OCI-LY3 (cell line): ENCODE results near the gene GRM4.

ENCODE experiments used
- H2AFZ ChIP-seq: fragments of 200-600, 300-600 bp; shearing (Covaris generic); 2 replicates; pipeline ENCODE4 v1.6.0; 2014; ENCODE audit warnings: antibody characterized with exemption, low read depth, low read length
- H3K27ac ChIP-seq: fragments of 200-600, 300-600 bp; sonication (generic); 2 replicates; pipeline ENCODE4 v1.5.1; 2014; ENCODE audit warnings: mild to moderate bottlenecking, low read length, moderate library complexity, mixed read lengths
- H3K27me3 ChIP-seq: fragments of 200-600, 300-600 bp; sonication (generic); 2 replicates; pipeline ENCODE4 v1.6.1; 2014; ENCODE audit warnings: low read depth, low read length, mixed read lengths
- H3K36me3 ChIP-seq: fragments of 200-600, 300-600 bp; sonication (generic); replicated peaks from 2 replicates; pipeline ENCODE3; 2014; ENCODE audit warnings: low read depth, low read length, mixed read lengths
- H3K4me1 ChIP-seq: fragments of 300-600, 200-600 bp; sonication (generic); 2 replicates; pipeline ENCODE4 v1.6.1; 2014; ENCODE audit warnings: low read length, mixed read lengths
- H3K4me2 ChIP-seq: fragments of 200-600, 300-600 bp; sonication (generic); 2 replicates; pipeline ENCODE4 v1.6.1; 2014; ENCODE audit warnings: low read length, mixed read lengths
- H3K4me3 ChIP-seq: fragments of 300-600, 200-600 bp; sonication (generic); 2 replicates; pipeline ENCODE4 v1.5.1; 2014; ENCODE audit warnings: antibody characterized with exemption, mild to moderate bottlenecking, low read length, moderate library complexity
- H3K79me2 ChIP-seq: fragments of 300-600, 200-600 bp; shearing (Covaris generic); 2 replicates; pipeline ENCODE4 v1.6.1; 2014; ENCODE audit warnings: mild to moderate bottlenecking, low read length, mixed read lengths
- H3K9ac ChIP-seq: fragments of 300-600, 200-600 bp; shearing (Covaris generic); 2 replicates; pipeline ENCODE4 v1.6.0; 2014; ENCODE audit warnings: mild to moderate bottlenecking, low read length, moderate library complexity
- H3K9me3 ChIP-seq: fragments of 200-600, 300-600 bp; shearing (Covaris generic); 2 replicates; pipeline ENCODE4 v1.6.1; 2014; ENCODE audit warnings: low read length, mixed read lengths; ENCODE audit not compliant: insufficient read depth
- H4K20me1 ChIP-seq: fragments of 200-600, 300-600 bp; sonication (generic); 2 replicates; pipeline ENCODE4 v1.6.1; 2016; ENCODE audit warnings: low read length, mixed read lengths; ENCODE audit not compliant: insufficient read depth
- EZH2phosphoT487 ChIP-seq: fragments of 200-600 bp; shearing (Covaris generic); IDR thresholded peaks from 2 replicates; pipeline ENCODE4 v1.6.1; 2018; ENCODE audit warnings: antibody characterized with exemption, mixed run types, low read depth
- TF ChIP-seq, protein P1 (sequence below): fragments of 200-600, 300-600 bp; sonication (generic); IDR thresholded peaks from 2 replicates; pipeline ENCODE4 v1.5.1; 2014; ENCODE audit warnings: antibody characterized with exemption, low read length, low read depth

GRM4 gene

DNA sequence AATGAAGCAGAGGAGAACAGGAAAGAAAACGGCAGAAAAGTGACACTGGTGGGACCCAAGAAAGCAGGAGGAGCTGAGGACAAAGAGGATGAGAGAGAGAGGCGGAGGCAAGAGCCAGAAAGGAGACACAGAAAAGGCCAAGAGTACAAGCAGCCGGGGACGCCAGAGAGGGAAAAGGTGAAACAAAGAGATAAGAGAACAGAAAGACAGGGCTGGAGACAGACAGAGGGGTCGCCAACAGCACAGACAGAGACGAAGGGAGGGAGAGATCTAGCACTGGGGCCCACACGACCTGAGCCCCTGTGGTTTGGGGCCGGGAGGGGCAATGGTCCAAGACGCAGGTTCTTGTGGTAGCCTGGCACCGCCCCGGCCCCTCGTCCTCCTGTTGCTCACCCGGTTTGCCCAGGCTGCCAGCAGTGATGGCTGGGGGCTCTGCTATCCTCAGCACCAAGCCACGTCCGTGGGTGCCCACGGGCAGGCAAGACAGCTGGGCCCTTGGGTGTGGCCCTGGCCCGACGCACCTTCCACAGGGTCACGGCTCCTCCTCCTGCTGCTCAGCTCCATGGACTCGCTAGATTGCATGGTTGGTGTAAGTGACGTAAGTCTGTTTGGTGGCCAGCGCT, 123.5 kb downstream of the GRM4 start:
- H4K20me1 ChIP-seq, result no peaks in the 10 kb centered on the region
- TF ChIP-seq, protein P1, sequence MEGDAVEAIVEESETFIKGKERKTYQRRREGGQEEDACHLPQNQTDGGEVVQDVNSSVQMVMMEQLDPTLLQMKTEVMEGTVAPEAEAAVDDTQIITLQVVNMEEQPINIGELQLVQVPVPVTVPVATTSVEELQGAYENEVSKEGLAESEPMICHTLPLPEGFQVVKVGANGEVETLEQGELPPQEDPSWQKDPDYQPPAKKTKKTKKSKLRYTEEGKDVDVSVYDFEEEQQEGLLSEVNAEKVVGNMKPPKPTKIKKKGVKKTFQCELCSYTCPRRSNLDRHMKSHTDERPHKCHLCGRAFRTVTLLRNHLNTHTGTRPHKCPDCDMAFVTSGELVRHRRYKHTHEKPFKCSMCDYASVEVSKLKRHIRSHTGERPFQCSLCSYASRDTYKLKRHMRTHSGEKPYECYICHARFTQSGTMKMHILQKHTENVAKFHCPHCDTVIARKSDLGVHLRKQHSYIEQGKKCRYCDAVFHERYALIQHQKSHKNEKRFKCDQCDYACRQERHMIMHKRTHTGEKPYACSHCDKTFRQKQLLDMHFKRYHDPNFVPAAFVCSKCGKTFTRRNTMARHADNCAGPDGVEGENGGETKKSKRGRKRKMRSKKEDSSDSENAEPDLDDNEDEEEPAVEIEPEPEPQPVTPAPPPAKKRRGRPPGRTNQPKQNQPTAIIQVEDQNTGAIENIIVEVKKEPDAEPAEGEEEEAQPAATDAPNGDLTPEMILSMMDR, result no peak
- TF ChIP-seq EZH2phosphoT487, result no peak
- no peaks in the 10 kb centered on the region for H3K79me2 ChIP-seq
- H2AFZ ChIP-seq, result no peak overlapping the region
- H3K27ac ChIP-seq, result no peak overlapping the region
- no peak overlapping the region for H3K9ac ChIP-seq
- no peaks in the 10 kb centered on the region for H3K27me3 ChIP-seq
- no peaks in the 10 kb centered on the region for H3K36me3 ChIP-seq
- H3K4me1 ChIP-seq, result no peaks in the 10 kb centered on the region
- no peak overlapping the region for H3K4me2 ChIP-seq
- H3K4me3 ChIP-seq, result no peak overlapping the region
- H3K9me3 ChIP-seq, result no peaks in the 10 kb centered on the region

- no peak overlapping the region for H3K4me2 ChIP-seq
- H2AFZ ChIP-seq, result no peak overlapping the region
- no peaks in the 10 kb centered on the region for H3K4me1 ChIP-seq
- no peaks in the 10 kb centered on the region for H3K27me3 ChIP-seq
- TF ChIP-seq, protein P1, result no peak
- no peak for TF ChIP-seq EZH2phosphoT487
- no peaks in the 10 kb centered on the region for H3K79me2 ChIP-seq
- H3K27ac ChIP-seq, result no peak overlapping the region
- no peaks in the 10 kb centered on the region for H3K9me3 ChIP-seq
- no peaks in the 10 kb centered on the region for H4K20me1 ChIP-seq
- no peaks in the 10 kb centered on the region for H3K36me3 ChIP-seq
- H3K9ac ChIP-seq, result no peak overlapping the region
- H3K4me3 ChIP-seq, result no peak overlapping the region
Measured at GRCh38 chr6:34021554-34022190, 124.2 kb downstream of the GRM4 start.

DNA sequence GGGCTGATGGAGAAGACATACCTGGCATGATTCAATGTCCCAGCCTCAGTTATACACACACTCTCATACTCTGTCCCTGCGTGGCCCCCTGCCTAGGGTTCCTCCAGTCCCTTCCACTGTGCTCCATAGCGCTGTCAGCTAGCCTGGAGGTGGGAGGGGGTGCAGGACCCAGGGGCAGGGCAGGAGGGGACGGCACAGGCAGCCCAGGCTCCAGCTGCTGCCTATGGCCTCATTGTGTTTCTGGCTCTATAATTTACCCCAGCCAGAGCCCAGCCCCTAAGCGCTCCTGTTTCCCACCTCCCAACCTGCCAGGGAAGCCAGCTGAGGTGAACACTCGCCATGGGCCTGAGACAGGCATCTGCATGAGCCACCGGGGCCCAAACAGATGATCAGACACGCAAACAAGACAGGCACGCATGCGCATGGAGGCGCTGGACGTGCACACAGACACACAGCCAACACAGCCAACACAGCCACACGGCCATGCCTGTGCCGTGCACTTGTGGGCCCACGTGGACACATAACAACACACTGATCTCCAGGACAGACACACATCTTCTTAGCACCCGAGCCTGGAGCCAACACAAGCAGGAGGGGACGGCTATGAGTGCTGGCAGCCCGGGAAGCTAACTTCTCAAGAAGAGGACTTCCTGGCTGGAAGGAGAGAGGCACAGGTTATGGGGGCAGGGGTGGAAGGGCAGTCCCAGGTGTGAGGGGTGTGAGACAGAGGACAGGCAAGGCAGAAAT, 124.9 kb downstream of the GRM4 start:
- Histone ChIP-seq H3K27ac (no peak overlapping the region), H3K79me2 (no peaks in the 10 kb centered on the region), H3K4me1 (no peaks in the 10 kb centered on the region), H3K4me2 (no peak overlapping the region), H4K20me1 (no peaks in the 10 kb centered on the region), H3K4me3 (no peak overlapping the region), H3K36me3 (no peaks in the 10 kb centered on the region), H3K9me3 (no peaks in the 10 kb centered on the region), H2AFZ (no peak overlapping the region), H3K27me3 (no peaks in the 10 kb centered on the region), H3K9ac (no peak overlapping the region)
- TF ChIP-seq EZH2phosphoT487, result no peak
- TF ChIP-seq, protein P1, result no peak

- H2AFZ ChIP-seq, result no peak overlapping the region
- no peak overlapping the region for H3K4me3 ChIP-seq
- no peaks in the 10 kb centered on the region for H3K4me1 ChIP-seq
- H3K9me3 ChIP-seq, result no peaks in the 10 kb centered on the region
- H3K27ac ChIP-seq, result no peak overlapping the region
- no peaks in the 10 kb centered on the region for H4K20me1 ChIP-seq
- H3K27me3 ChIP-seq, result no peaks in the 10 kb centered on the region
- H3K36me3 ChIP-seq, result no peaks in the 10 kb centered on the region
- H3K9ac ChIP-seq, result no peak overlapping the region
- no peaks in the 10 kb centered on the region for H3K79me2 ChIP-seq
- no peak overlapping the region for H3K4me2 ChIP-seq
- TF ChIP-seq, protein P1, result no peak
- TF ChIP-seq EZH2phosphoT487, result no peak
Measured at GRCh38 chr6:34020278-34020677, 125.6 kb downstream of the GRM4 start.
